Kidney epithelial cell (primary cell): ENCODE results near the gene UBAP1. TPM values are rescaled to one million over a fixed set of nuclear protein-coding genes. Genes with fewer than 3 reads are reported as not detected.
"Not testable (repeated sequence)": the region's sequence is repeated elsewhere in the genome, so short reads cannot be mapped to it uniquely, and the experiment has no call there.

Experiments
- DNase-seq: peaks from one replicate; pipeline ENCODE4 v3.0.0-alpha.2; 2010; ENCODE audit warnings: low read depth
- H3K27me3 ChIP-seq: 2 replicates; pipeline ENCODE4 v1.6.0; 2011; ENCODE audit warnings: low read length; ENCODE audit not compliant: control insufficient read depth, insufficient read depth
- H3K36me3 ChIP-seq: 2 replicates; pipeline ENCODE4 v1.5.1; 2011; ENCODE audit warnings: low read length; ENCODE audit not compliant: control insufficient read depth, insufficient read depth
- H3K4me3 ChIP-seq: 2 replicates; pipeline ENCODE4 v1.5.1; 2011; ENCODE audit warnings: low read depth, mild to moderate bottlenecking, control low read depth, low read length
- total RNA-seq: library from RNA; depleted of rRNA; stranded (reverse); fragments of >200 nt; gene quantifications from 2 replicates; pipeline ENCODE4 v1.2.3, GENCODE V29; 2015
- TF ChIP-seq, protein P1 (sequence below): IDR thresholded peaks from 2 replicates; pipeline ENCODE4 v1.5.1; 2011; ENCODE audit warnings: mild to moderate bottlenecking, moderate library complexity, low read length, control low read depth, inconsistent platforms; ENCODE audit not compliant: insufficient read depth, poor library complexity, severe bottlenecking

The UBAP1 gene
- total RNA-seq, 1 donor from 2014 or later, result 46.9 TPM

DNA sequence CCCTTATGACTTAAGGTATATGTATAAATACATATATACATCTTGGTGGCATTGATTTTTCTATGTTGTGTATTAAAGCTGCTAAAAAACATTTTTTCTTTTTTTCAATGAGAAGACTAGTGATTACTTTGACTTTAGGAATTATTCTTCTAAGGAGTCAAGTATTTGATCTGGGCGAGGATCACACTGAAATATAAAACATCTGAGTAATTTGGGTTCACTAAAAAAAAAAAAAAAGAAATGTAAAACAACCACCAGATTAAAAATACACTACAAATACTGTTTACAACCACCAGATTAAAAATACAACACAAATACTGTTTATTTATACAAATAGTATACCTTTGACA lies 9.0 kb downstream of the UBAP1 start:
- Histone ChIP-seq H3K4me3 (no peak overlapping the region), H3K36me3 (no peaks in the 10 kb centered on the region), H3K27me3 (no peaks in the 10 kb centered on the region)
- DNase-seq, result no peak
- TF ChIP-seq, protein P1, sequence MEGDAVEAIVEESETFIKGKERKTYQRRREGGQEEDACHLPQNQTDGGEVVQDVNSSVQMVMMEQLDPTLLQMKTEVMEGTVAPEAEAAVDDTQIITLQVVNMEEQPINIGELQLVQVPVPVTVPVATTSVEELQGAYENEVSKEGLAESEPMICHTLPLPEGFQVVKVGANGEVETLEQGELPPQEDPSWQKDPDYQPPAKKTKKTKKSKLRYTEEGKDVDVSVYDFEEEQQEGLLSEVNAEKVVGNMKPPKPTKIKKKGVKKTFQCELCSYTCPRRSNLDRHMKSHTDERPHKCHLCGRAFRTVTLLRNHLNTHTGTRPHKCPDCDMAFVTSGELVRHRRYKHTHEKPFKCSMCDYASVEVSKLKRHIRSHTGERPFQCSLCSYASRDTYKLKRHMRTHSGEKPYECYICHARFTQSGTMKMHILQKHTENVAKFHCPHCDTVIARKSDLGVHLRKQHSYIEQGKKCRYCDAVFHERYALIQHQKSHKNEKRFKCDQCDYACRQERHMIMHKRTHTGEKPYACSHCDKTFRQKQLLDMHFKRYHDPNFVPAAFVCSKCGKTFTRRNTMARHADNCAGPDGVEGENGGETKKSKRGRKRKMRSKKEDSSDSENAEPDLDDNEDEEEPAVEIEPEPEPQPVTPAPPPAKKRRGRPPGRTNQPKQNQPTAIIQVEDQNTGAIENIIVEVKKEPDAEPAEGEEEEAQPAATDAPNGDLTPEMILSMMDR, result no peak

DNA sequence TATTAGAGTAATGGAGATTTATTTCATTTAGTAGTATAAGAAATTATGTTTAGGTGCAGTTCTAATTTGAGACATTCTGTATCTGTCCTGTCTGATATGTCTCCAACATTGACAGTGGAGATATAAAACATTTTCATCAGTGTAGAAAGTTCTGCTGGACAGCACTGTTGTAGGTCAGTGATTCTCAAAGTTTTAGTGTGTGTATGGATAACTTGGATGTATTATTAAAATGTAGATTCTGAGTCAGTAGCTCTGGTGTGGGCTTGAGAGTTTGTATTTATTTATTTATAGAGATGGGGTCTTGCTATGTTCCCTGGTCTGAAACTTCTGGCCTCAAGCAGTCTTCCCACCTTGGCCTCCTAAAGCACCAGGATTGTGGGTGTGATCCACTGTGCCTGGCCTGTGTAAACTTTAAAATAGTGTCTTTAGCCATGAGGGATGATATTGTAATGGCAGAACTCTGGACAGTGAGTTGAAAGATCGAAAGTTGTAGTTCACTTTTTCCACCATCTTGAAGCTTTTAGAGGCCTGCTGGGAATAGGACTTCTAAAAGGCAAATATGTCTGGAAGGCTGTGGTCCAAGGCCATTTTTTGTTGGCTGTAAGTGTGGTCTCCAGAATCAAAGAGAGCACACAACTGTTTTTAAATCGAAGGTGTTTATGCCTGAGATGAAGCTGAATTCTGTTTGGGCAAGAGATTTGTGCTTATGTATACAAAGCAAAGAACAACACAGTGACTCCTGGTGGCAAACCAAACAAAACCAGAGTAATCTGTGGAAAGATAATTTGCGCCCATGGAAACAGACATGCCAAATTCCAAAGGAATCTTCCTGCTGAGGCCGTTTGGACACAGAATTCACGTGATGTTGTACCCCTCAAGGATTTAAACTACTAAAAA lies 12.4 kb downstream of the UBAP1 start:
- H3K4me3 ChIP-seq, result no peak overlapping the region
- TF ChIP-seq, protein P1, result peak; percentile 25
- H3K27me3 ChIP-seq, result no peaks in the 10 kb centered on the region
- DNase-seq, result no peak
- H3K36me3 ChIP-seq, result no peaks in the 10 kb centered on the region

DNA sequence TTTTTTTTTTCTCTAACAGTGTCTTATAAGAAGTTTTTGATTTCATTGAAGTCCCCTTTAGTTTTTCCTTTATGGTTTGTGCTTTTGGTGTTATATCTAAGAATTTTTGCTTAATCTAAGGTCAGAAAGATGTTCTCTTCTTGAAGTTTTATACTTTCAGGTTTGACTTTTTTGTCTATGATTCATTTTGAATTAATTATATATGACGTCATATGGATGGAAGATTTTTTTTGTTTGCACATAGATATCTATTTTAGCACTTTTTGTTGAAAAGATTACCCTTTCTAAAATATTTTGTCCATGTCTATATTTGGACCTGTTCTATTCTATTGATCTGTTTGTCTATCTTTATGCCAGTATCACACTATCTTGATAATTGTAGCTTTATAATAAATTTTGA lies 16.3 kb downstream of the UBAP1 start:
- no peaks in the 10 kb centered on the region for H3K27me3 ChIP-seq
- no peaks in the 10 kb centered on the region for H3K36me3 ChIP-seq
- no peak overlapping the region for H3K4me3 ChIP-seq
- TF ChIP-seq, protein P1, result no peak
- no peak for DNase-seq

DNA sequence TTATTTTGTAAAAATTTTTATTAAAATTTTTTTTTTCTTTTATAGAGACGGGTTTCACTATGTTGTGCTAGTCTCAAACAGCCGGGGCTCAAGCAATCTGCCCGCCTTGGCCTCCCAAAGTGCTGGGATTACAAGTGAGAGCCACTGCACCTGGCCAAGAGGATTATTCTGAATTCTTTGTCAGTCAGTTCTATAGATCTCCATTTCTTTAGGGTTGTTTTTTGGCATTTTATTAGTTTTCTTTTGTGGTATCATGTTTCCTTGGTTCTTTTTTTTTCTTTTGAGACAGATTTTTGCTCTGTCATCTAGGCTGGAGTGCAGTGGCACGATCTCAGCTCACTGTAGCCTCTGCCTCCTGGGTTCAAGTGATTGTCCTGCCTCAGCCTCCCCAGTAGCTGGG lies 18.4 kb downstream of the UBAP1 start:
- H3K4me3 ChIP-seq, DNase-seq, H3K27me3 ChIP-seq, H3K36me3 ChIP-seq: not testable (repeated sequence)

DNA sequence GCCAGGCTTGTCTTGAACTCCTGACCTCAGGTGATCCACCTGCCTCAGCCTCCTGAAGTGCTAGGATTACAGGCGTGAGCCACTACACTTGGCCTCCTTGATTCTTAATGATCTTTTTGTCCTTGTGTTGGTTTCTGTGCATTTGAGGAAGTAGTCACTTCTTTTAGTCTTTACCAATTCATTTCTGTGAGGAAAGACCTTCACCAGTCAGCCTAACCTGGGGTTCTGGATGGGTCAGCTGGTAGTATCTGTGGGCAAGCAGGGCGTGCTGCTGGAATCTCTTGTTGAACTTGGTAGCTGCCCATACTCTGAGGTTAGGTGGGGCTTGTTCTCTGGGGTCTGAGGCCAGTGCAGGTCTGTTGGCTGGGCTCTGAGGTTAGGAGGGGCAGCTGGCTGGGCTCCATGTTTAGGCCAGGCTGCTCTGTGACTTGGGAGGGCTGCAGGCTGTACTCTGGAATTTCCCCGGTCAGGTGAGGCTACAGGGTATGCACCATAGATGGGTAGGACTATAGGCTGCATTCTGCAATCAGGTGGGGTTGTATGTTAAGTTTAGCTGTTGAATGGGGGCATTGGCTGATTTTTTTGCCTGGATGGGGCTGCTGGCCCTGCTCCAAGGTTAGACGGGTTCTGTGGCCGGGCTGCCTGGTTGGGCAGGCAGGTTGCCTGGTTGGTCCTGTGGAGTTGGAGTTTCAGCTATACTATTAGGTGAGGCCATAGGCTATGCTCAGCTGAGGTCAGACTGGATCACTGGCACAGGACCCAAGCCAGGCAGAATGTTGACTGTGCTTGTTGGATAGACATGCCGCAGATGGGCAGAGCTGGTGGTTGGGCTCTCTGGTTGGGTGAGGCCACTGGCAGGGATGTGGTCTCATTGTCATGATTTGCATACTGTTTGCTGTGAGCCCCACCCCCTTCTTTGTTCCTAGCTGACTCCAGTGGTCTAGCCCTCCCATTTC lies 19.2 kb downstream of the UBAP1 start:
- TF ChIP-seq, protein P1, result no peak
- Histone ChIP-seq H3K27me3 (no peaks in the 10 kb centered on the region), H3K4me3 (no peak overlapping the region), H3K36me3 (no peaks in the 10 kb centered on the region)
- DNase-seq, result no peak

DNA sequence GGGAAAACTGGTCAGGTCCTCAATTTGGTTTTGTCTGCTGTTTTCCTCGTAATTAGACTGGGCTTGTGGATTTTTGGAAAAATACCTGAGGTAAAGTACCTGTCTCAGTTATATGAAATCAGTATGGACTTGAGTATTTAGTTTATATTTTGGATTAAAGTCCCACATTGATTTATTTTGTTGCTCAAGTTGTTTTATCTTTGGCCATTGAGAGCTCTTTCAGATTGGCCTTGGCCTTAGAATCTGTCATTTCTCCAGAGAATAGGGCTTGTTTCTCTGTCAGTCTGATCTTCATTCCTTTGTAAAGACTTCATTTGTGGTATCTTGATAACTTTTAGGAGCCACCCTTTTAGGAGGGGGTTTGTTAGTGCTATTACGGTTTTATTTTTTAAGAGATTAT lies 21.2 kb downstream of the UBAP1 start:
- TF ChIP-seq, protein P1, result no peak
- H3K27me3 ChIP-seq, result no peaks in the 10 kb centered on the region
- no peaks in the 10 kb centered on the region for H3K36me3 ChIP-seq
- no peak overlapping the region for H3K4me3 ChIP-seq
- DNase-seq, result no peak
